Colonic mucosa (tissue), 4 donors: ENCODE measurements around the gene PRKN. TPM values are rescaled to one million over a fixed set of nuclear protein-coding genes. Genes with fewer than 3 reads are reported as not detected.

Source experiments
- DNase-seq: peaks from one replicate; pipeline ENCODE4 v3.0.0-alpha.2; 2020
- H3K27ac ChIP-seq: fragments of 200-600 bp; one replicate; pipeline ENCODE4 v1.8.0; 2021
- H3K27me3 ChIP-seq: fragments of 200-600 bp; one replicate; pipeline ENCODE4 v1.8.0; 2021
- H3K36me3 ChIP-seq: fragments of 200-600 bp; one replicate; pipeline ENCODE4 v1.8.0; 2021
- H3K4me1 ChIP-seq: fragments of 200-600 bp; one replicate; pipeline ENCODE4 v1.8.0; 2021; ENCODE audit warnings: mild to moderate bottlenecking
- H3K4me3 ChIP-seq: fragments of 200-600 bp; one replicate; pipeline ENCODE4 v1.8.0; 2021
- H3K9ac ChIP-seq, 2 donors: one replicate each; pipeline ENCODE4 v1.7.0; 2013; ENCODE audit warnings: control low read depth in 2 of 2, low read depth in 2 of 2, low read length in 2 of 2
- H3K9me3 ChIP-seq: fragments of 200-600 bp; one replicate; pipeline ENCODE4 v1.8.0; 2021
- CTCF ChIP-seq: fragments of 200-600 bp; IDR thresholded peaks from one replicate; pipeline ENCODE4 v1.8.0; 2022; ENCODE audit warnings: antibody characterized with exemption, mild to moderate bottlenecking
- intact Hi-C: fragments of 100-400 bp; cut with DNase I; formaldehyde crosslinking; loops from one replicate; pipeline ENCODE4 v1.14.1; 2022
- total RNA-seq, 2 donors: library from RNA; stranded (reverse); fragmentation: NEBNext Ultra II Directional in 1 of 2; extraction: Animal tissue kit (Norgen Biotek cat#: 25700) in 1 of 2; gene quantifications; one replicate each; pipeline ENCODE4 v1.2.1, GENCODE V29; 2021
- donor health status: healthy.
- donor health status: DM: no; HTN: no; CAD: no.
- donor health status: DM: no; HTN: no; CAD: no.

Gene PRKN
- total RNA-seq, 2 donors from 2014 or later = 3.7 to 8.1 TPM

DNA sequence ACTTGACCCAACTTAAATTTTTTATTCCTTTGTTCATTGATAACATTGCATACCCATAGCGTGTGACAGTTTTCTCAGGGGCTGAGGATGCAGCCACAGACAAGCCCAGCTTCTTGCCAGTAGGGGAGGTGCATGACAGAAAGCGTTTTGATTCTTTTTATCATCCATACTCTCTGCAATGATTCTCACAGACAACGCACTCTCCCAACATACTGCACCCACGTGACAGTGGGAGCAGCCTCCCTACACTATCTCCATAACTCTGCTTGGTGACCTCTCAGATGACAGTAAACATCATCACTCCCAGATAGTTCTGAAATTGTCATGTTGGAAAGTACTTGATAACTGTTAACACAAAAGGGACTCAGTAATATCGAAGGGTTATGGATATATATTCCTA lies 972.5 kb downstream of the PRKN start:
- no peak overlapping the region for H3K9ac ChIP-seq
- H3K36me3 ChIP-seq = no peaks in the 10 kb centered on the region
- H3K4me1 ChIP-seq = no peaks in the 10 kb centered on the region
- no peak overlapping the region for H3K27ac ChIP-seq
- DNase-seq = no peak
- no peaks in the 10 kb centered on the region for H3K27me3 ChIP-seq
- H3K4me3 ChIP-seq = no peak overlapping the region
- no peaks in the 10 kb centered on the region for H3K9me3 ChIP-seq
- TF ChIP-seq CTCF = no peak
- intact Hi-C loops = no loop called here

DNA sequence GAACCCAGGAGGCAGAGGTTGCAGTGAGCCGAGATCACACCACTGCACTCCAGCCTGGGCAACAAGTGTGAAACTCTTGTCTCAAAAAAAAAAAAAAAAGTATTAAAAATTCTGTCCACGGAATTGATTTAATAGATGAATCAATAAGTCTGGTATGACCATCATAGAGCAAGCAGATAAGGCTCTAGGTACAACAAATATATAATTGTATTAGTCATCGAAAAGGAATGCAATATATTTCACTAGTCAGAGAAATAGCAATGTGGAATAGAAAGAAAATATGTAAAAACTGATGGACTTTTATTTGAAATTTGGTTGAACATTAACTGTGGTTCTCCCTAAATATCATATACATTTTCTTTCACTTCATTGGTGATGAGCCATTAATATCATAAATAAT lies 976.9 kb downstream of the PRKN start:
- H3K4me1 ChIP-seq = no peaks in the 10 kb centered on the region
- intact Hi-C loops = no loop called here
- no peak overlapping the region for H3K9ac ChIP-seq
- H3K27me3 ChIP-seq = no peaks in the 10 kb centered on the region
- no peak overlapping the region for H3K4me3 ChIP-seq
- TF ChIP-seq CTCF = no peak
- no peak overlapping the region for H3K27ac ChIP-seq
- H3K36me3 ChIP-seq = no peaks in the 10 kb centered on the region
- H3K9me3 ChIP-seq = no peaks in the 10 kb centered on the region
- DNase-seq = no peak

- Histone ChIP-seq H3K4me3 (no peak overlapping the region), H3K36me3 (no peaks in the 10 kb centered on the region), H3K27ac (no peak overlapping the region), H3K27me3 (no peaks in the 10 kb centered on the region), H3K9me3 (no peaks in the 10 kb centered on the region), H3K4me1 (no peaks in the 10 kb centered on the region), H3K9ac (no peak overlapping the region)
- DNase-seq = no peak
- TF ChIP-seq CTCF = no peak
- intact Hi-C loops = no loop called here
Measured at GRCh38 chr6:161749576-161749975, 978.0 kb downstream of the PRKN start.

DNA sequence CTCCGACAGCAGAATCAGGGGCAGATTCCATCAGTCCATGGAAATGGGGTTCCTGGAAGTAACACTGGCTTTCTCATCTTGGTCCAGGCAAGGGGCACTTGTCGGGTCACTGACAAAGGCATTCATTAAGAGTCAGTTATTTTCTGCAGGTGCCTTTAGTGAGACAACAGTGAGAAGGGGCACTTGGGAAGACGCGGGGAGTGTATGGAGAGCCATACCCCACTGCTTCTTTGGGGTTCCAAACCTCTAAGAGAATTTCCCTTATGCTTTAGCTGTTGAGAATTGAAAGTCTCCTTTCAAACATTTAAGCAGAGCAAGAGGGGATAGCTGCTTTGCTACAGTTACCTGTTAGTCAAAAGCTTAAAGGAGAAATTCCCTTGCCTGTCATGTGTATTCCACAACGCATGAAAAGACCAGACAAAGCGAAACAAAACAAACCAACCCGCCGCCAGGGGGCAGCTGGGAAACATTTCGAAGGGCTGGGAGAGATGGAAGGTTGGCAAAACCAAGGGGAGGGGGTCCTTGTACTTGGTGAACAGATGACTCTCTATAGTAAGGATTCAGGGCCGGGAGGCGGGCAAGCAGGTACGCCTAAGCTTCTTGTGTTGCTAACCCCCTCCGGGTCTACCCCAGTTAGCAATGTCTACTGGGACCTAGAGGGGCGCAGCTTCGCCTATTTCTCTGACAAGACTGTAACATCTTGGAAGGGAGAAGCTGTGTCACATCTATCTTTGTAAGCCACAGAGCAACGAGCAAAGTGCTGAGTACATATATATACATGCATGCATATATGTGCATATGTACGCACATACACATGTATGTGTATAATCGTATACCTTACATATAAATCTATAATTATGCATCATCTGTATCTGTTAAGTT lies 978.8 kb downstream of the PRKN start:
- intact Hi-C loops = no loop called here
- TF ChIP-seq CTCF = no peak
- DNase-seq = peak; percentile 34

DNA sequence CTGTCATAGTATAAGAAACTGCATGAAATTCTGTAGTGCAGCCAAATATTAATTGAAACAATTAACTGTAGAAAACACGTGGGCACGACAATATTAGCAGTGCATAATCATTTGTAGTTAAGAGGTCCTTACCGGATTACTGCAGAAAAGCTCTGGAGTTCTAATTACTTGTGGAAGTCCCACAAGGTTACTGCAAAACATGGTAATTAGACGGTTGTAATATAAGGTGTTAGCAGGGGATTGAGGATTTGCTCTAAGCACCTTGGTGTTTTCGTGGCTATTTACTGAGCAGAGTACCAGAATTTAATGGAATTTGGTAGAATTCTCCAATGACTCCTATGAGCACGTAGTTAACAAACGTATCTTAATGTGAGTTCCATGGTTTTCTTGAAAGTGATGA lies 980.1 kb downstream of the PRKN start:
- no peaks in the 10 kb centered on the region for H3K4me1 ChIP-seq
- TF ChIP-seq CTCF = no peak

More for the DNA sequence above, 978.8 kb downstream of the PRKN start:
- Histone ChIP-seq H3K27me3 (no peaks in the 10 kb centered on the region), H3K9ac (no peak overlapping the region), H3K36me3 (no peaks in the 10 kb centered on the region), H3K4me1 (no peaks in the 10 kb centered on the region), H3K27ac (no peak overlapping the region), H3K9me3 (no peaks in the 10 kb centered on the region), H3K4me3 (no peak overlapping the region)

More for the DNA sequence above, 980.1 kb downstream of the PRKN start:
- H3K9me3 ChIP-seq = no peaks in the 10 kb centered on the region
- DNase-seq = no peak
- intact Hi-C loops = no loop called here
- H3K9ac ChIP-seq = no peak overlapping the region
- no peaks in the 10 kb centered on the region for H3K36me3 ChIP-seq
- no peak overlapping the region for H3K4me3 ChIP-seq
- H3K27me3 ChIP-seq = no peaks in the 10 kb centered on the region
- H3K27ac ChIP-seq = no peak overlapping the region
